GM18861 (cell line): ENCODE measurements around the gene FGD3.
A peak's percentile ranks its signal among the peaks of the same experiment; 100 is the strongest.
"Not testable (repeated sequence)": the region's sequence is repeated elsewhere in the genome, so short reads cannot be mapped to it uniquely, and the experiment has no call there.

ENCODE experiments used
- ATAC-seq: cut with Tn5 transposase; IDR thresholded peaks from one replicate; pipeline ENCODE4 v1.9.1; 2021; ENCODE audit not compliant: unreplicated experiment

FGD3 gene

DNA sequence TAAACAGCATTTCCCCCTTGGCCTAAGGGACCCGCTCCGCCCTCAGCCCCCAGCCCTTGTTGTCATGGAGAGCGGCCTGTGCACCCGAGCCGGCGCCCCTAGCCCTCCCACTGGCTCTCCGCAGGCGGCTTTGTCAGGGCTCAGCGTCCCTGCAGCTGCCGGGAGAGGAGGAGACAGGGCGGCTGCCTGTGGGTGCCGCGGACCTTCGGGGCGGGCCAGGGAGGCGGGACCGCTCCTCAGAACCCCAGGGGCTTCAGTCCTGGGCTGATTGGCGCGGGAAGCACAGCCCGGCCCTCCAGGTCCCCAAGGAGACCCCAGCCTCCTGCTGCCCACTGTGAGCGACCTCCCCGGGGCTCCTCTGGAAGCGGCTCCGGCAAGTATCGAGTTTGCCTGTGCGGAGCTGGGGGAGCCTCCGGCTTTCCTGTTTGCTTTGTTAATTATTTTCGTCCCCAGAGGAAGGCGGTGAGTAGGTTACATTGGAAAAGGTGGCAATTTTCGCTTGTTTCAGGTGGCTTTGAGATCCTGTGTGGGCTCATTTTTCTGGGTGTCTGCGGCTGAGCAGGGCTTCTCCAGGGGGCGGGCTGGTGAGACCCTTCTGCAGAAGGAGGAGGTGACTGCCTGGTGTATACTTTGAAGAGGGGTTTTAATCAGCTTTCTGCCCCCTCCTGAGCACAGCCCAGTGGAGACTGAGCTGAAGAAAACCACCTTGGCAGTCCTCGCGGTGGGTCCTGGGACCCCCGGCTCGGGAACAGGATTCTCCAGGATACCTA, at the start of gene FGD3:
FGD3 (plus strand) TSS at position 256 of the 770 bp plus-strand sequence. CDS start 28,734 bp downstream, outside the sequence.
- ATAC-seq, result no peak

DNA sequence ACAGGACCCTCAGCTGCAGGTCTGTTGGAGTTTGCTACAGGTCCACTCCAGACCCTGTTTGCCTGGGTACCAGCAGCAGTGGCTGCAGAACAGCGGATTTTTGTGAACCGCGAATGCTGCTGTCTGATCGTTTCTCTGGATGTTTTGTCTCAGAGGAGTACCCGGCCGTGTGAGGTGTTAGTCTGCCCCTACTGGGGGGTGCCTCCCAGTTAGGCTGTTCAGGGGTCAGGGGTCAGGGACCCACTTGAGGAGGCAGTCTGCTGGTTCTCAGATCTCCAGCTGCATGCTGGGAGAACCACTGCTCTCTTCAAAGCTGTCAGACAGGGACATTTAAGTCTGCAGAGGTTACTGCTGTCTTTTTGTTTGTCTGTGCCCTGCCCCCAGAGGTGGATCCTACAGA, 42.2 kb upstream of the FGD3 start:
- ATAC-seq, result not testable (repeated sequence)

GRCh38 chr9:92911511-92912475, 35.5 kb upstream of the FGD3 start:
- ATAC-seq, result no peak

GRCh38 chr9:92917176-92917800, 30.0 kb upstream of the FGD3 start:
- ATAC-seq, result no peak

DNA sequence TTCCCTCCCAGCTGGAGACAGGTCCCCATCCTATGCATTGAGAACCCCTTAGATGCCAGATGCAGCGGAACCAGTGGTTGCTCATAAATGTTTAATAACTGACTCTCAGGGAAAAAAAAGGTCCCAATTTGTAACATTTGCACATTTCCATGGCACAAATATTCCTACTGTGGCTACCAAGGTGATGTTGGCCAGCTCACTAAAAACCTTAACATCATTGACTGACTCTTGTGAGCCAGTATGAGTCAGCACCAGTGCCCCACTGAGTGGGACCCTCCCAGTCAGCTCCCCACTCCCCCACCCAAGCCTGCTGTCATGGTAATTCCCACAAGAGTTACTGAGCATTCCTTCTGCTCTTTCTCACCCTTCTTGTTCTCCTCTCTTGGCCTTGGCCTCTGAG, 26.9 kb upstream of the FGD3 start:
- no peak for ATAC-seq

GRCh38 chr9:92931606-92932005, 15.7 kb upstream of the FGD3 start:
- ATAC-seq, result no peak

DNA sequence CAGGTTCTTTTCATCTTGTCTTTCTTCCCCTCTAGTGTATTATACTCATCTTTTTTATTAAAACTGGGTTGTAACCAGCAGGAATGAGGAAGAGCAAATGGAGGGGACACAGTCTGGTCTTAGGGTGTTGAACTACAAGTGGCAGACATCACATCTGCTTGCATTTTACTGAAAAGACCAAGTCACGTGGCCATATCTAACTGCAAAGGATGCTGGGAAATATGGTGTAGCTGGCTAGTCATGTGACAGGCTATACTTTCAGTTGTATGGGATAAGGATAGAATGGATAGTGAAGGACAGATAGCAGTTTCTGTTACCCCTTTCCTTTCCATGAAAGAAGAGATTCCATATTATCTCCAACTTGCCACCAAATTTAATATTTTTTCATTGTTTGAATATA, 13.0 kb upstream of the FGD3 start:
- no peak for ATAC-seq

- no peak for ATAC-seq
Measured at GRCh38 chr9:92938025-92938424, 9.3 kb upstream of the FGD3 start.

DNA sequence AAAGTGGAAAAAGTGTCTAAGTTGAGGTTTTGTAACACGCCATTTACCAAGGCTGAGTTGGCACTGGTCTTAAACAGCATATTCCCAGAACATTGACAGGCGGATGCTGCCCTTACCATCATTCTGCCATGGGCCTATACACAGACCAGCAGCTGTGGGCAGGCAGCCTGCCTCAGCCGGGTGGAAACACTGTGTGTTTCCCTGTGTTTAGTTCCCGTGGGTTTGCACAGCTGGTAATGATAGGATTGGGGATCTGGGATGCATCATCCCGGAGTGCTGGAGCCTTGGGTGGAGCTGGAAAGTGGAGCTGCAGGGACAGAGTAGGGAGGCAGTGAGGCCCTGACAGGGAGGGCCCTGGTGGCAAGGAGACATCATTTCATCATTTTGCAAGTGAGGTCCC, 5.5 kb upstream of the FGD3 start:
- ATAC-seq, result no peak

DNA sequence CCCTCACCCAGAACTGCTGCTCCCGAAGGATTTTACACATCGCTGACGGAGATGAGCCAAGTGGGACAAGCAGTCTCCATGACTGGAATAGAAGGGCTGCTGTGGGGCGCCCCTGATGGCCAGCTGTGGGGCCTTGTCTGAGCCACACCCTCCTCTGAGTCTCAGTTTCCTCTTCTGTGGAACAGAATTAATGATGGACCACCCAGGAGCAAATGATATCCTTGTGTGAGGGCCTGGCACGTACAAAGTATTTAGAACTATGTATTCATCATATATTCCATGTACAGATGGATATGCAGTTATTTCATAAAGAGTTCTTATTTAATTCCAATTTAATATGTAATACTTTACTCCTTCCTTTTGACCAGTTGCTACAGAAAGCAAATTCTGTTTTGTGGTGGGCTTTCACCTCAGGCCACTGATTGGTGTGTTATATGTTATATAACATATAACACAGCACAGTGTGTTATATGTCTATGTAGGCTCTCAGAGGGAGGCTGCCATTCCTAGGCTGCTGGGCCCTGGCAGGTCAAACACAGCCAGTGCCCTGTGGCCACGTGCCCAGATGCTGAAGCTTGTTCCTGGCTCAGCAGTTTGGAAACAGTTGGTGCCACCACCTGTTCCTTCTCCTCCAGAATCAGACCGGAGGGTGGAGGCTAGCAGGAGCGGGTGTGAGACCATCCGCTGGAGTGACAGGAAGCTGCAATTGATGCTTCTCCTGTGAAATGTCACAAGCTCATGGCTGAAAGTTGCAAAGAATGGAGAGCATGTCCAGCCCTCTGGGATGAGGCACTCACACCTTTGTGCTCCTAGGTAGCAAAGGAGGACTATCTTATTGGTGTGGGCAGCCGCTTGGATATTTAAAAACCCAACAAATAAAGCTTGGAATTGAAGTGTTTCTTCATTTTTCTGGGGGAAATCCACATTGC, 4.4 kb upstream of the FGD3 start:
- no peak for ATAC-seq

GRCh38 chr9:92944921-92945320, 2.4 kb upstream of the FGD3 start:
- ATAC-seq, result no peak

DNA sequence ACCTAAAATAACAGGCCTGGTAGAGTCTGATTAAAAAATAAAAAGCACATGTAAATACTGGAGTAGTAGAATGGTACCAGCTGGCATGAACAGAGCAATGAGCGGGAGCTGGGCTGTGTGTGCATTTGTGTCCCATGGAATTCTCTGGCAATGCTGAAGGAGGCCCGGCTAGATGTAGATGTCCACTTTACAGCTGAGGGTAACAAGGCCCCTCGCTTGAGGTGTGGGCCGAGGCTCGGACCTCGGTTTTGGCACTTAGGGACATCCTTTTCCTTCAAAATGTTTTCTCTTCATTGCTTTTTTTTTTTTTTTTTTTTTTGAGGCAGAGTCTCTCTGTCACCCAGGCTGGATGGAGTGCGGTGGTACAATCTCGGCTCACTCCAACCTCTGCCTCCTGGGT, 1.5 kb upstream of the FGD3 start:
- no peak for ATAC-seq

- ATAC-seq, result no peak
Measured at GRCh38 chr9:92948038-92948534, 763 bp downstream of the FGD3 start.

DNA sequence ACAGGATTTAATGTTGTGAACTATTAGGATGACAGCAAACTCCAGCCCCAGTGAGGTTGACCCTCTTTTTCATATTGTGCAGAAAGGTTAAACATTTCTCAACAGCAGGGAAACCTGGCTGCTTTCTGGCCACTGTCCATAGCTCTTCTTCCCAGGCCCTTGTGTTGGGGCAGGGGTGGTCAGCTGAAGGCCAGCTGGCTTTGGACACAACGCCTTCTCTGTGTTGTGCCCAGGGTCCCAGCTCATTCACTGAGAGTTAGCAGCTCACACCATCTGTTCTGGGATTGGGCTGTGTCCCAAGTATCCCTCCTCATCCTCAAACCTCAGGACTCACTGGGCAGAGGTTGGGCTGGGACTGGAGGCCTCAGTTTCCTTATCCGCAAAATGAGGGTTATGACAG, 1.3 kb downstream of the FGD3 start:
- ATAC-seq, result no peak

- no peak for ATAC-seq
Measured at GRCh38 chr9:92949266-92949982, 2.1 kb downstream of the FGD3 start.

GRCh38 chr9:92950359-92950955, 3.1 kb downstream of the FGD3 start:
- ATAC-seq, result no peak

DNA sequence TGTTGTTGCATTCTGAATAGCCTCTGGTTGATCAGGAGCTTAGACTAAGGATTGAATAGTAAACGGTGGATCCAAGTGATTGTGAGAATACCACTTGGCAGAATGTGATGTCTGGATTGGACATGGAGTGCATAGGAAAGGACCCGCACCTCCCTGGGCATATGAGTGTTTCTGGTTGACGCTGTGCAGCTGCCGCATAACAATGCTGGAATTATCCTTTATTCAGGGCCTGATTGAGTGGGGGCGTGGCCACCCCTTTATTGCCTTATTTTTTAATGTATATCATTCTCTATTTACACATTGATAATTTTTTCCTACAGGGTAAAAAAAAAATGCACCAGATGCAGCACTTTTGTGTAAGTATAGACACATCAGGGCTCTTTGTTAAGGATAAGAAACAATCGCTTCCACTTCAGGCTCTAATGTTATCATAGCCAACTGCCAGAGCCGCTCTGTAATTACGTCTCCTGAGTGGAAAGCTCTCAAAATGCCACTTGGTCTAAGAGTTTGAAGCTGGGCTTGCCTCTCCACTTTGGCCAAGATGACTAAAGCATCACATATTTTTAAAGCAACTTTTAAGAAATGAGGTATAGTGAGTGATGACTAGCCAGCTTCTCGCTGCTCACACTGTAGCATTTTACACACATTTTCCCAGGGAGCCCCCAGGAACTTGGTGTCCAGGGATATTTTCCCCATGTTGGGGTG, 5.7 kb downstream of the FGD3 start:
- ATAC-seq, result no peak

DNA sequence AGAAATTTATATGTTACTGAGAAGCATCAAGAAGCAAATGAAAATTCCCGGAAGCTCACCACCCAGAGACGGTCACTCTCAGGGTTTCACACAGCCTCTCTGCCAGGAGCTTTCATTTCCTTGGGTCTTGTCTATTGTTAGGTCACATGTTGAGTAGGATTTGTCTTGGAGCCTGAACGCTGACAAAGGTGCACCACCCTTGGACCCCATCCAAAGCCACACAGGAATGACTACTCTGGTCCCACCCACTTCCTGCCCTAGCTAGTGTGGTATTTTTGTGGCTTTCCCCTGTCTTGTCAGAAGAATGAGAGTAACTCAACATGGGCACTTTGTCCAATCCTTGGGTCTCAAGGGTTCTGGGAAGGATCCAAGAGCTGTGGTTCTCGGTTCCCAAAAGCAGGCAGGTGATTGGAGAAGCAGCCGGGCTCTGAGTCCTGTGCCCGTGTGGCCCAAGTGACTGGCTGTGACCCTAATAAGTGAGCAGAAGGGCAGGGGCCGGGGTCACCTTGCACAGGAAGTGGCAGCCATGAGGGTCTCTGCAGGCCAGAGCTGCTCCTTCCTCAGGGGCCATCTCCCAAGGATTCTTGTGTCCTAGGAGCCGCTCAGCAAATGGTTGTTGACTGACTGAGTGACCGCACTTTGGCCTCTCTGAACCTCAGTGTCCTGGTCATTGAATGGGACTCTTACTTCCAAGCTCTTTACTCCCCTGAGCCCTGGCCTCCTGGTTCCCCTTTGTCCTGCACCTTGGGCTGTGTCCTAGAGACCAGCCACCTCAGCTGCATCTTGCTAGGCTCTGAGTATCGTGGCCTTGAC, 6.9 kb downstream of the FGD3 start:
- peak; percentile 65 for ATAC-seq
